PC-3 (cell line): ENCODE data around the gene RTL10.

ENCODE experiments used
- EZH2 ChIP-seq: fragments of 300-600 bp; sonication (generic); IDR thresholded peaks from one replicate; pipeline ENCODE4 v1.6.1; 2017; ENCODE audit warnings: antibody characterized with exemption, mild to moderate bottlenecking, low read length; ENCODE audit not compliant: unreplicated experiment
- TF ChIP-seq, protein P1 (sequence below): fragments of 300-600 bp; sonication (generic); conservative IDR thresholded peaks from 2 replicates; pipeline ENCODE4 v1.5.1; 2017; ENCODE audit warnings: antibody characterized with exemption, low read depth, mild to moderate bottlenecking, low read length

DNA sequence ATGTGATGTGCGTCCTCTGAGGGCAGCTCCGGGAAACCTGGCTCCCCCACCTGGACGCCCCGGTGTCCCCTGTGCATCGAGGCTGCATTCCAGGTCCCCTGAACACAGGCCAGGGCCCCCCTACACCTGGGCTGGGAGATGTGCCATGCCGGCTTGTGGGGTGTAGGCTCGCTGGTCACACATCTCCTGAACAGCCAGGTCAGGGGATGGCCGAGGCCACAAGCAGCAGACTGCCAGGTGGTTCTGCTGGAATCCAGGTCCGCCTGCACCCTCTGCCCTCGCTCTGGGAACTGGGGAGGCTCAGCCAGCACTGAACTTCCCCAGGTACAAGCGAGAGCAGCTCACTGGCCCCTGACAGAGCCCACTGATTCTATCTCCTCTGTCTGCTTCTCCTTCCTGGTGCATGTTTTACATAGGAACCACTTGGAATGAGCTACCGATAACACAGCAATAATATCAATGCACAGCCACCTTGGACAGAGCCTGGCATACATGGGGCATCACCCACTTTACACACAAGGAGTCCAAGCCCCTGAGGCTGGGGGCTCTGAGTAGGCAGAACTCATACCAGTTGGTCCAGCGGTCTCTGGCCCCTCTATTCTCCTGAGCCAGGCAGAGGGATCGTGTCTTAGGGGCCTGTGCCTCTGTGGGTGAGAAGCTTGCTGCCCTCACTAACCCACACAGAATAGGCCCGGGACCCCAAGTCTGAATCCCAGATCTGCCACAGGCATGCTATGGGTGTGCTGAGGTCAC is 47.3 kb downstream of the RTL10 start:
- TF ChIP-seq, protein P1, sequence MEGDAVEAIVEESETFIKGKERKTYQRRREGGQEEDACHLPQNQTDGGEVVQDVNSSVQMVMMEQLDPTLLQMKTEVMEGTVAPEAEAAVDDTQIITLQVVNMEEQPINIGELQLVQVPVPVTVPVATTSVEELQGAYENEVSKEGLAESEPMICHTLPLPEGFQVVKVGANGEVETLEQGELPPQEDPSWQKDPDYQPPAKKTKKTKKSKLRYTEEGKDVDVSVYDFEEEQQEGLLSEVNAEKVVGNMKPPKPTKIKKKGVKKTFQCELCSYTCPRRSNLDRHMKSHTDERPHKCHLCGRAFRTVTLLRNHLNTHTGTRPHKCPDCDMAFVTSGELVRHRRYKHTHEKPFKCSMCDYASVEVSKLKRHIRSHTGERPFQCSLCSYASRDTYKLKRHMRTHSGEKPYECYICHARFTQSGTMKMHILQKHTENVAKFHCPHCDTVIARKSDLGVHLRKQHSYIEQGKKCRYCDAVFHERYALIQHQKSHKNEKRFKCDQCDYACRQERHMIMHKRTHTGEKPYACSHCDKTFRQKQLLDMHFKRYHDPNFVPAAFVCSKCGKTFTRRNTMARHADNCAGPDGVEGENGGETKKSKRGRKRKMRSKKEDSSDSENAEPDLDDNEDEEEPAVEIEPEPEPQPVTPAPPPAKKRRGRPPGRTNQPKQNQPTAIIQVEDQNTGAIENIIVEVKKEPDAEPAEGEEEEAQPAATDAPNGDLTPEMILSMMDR: no peak
- TF ChIP-seq EZH2: no peak
